ENCODE results near the gene HCAR3.
"Not testable (repeated sequence)": the region's sequence is repeated elsewhere in the genome, so short reads cannot be mapped to it uniquely, and the experiment has no call there.

The HCAR3 gene

DNA sequence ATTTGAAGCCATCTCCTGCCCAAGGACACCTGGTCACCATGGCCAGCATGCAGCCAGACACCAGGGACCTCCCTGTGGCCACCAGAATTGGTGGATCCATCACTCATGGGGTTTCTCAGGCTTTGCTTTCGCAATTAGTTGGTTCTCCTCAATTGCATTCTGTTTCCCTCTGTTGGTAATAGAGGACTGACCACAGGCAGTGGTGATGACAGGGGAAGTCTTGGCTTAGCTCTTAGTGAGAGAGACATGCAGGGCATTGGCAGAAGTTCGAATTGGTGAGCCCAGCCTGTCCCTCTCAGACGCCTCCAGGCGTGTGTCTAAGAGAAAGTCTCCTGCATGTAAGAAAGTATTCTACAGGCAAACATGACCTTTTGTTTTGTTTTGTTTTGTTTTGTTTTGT is 34.8 kb downstream of the HCAR3 start:
- ChIA-PET POLR2A (no interaction called here), CTCF (no interaction called here)
- DNase-seq (ENCODE audit: extremely low spot score) = no peak
- TF ChIP-seq ARNT (IDR thresholded peaks at IDR 0.05) (no peak), TARDBP (IDR thresholded peaks at IDR 0.05) (no peak), SP1 (IDR thresholded peaks at IDR 0.05) (no peak), FOXM1 (IDR thresholded peaks at IDR 0.05; ENCODE audit: borderline replicate concordance) (no peak), ELF4 (IDR thresholded peaks at IDR 0.05) (no peak), HDGF (IDR thresholded peaks at IDR 0.05; ENCODE audit: borderline replicate concordance) (no peak), L3MBTL2 (conservative IDR thresholded peaks at IDR 0.05) (no peak), BHLHE40 (IDR thresholded peaks at IDR 0.05; ENCODE audit: borderline replicate concordance) (no peak), LEF1 (IDR thresholded peaks at IDR 0.05; ENCODE audit: borderline replicate concordance) (no peak), FOXK2 (IDR thresholded peaks at IDR 0.05) (no peak), CTBP1 (IDR thresholded peaks at IDR 0.05; ENCODE audit: borderline replicate concordance) (no peak), ZNF384 (IDR thresholded peaks at IDR 0.05) (no peak), SUZ12 (IDR thresholded peaks at IDR 0.05) (no peak)
- TF ChIP-seq, protein P1, sequence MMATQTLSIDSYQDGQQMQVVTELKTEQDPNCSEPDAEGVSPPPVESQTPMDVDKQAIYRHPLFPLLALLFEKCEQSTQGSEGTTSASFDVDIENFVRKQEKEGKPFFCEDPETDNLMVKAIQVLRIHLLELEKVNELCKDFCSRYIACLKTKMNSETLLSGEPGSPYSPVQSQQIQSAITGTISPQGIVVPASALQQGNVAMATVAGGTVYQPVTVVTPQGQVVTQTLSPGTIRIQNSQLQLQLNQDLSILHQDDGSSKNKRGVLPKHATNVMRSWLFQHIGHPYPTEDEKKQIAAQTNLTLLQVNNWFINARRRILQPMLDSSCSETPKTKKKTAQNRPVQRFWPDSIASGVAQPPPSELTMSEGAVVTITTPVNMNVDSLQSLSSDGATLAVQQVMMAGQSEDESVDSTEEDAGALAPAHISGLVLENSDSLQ (IDR thresholded peaks at IDR 0.05) = no peak

- POLR2A ChIA-PET; CTCF ChIA-PET; DNase-seq (ENCODE audit: extremely low spot score): not testable (repeated sequence)
These were observed 35.6 kb downstream of the HCAR3 start for GRCh38 chr12:122680989-122681388.

DNA sequence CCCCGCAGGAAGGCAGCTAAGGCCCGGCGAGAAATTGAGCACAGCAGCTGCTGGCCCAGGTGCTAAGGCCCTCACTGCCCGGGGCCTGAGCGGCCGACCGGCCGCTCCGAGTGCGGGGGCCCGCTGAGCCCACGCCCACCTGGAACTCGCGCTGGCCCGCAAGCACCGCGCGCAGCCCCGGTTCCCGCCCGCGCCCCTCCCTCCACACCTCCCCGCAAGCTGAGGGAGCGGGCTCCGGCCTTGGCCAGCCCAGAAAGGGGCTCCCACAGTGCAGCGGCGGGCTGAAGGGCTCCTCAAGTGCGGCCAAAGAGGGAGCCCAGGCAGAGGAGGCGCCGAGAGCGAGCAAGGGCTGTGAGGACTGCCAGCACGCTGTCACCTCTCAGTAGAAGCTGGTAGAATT is 39.8 kb downstream of the HCAR3 start:
- POLR2A ChIA-PET; DNase-seq (ENCODE audit: extremely low spot score): not testable (repeated sequence)
- CTCF ChIA-PET = interaction anchor here (0.6 kb wide), 1 partner anchor 11 kb away, joined by 3 read pairs; no protein-coding TSS in a partner anchor

DNA sequence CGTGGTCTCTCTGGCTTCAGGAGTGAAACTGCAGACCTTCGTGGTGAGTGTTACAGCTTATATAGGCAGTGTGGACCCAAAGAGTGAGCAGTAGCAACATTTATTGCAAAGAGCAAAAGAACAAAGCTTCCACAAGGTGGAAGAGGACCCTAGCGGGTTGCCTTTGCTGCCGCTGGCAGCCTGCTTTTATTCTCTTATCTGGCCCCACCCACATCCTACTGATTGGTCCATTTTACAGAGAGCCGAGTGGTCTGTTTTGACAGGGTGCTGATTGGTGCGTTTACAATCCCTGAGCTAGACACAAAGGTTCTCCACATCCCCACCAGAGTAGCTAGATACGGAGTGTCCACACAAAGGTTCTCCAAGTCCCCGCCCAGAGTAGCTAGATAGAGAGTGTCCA is 40.6 kb downstream of the HCAR3 start:
- POLR2A ChIA-PET; CTCF ChIA-PET; DNase-seq (ENCODE audit: extremely low spot score): not testable (repeated sequence)

DNA sequence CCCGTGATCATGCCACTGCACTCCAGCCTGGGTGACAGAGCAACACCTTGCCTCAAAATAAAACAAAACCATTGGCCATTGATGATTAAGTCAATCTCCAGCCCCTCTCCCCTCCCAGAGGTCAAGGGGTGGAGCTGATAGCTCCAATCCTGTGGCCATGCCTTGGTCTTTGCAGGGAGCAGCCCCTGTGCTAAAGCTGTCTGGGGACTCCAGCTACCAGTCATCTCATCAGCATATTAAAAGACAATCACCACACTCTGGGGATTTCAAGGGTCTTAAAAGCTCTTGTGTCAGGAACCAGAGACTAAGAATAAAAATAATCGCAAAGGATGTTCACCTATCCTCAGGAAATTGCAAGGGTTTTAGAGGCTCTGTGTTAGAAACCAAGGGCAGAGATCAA is 44.1 kb downstream of the HCAR3 start:
- POLR2A ChIA-PET = no interaction called here
- TF ChIP-seq CTBP1 (IDR thresholded peaks at IDR 0.05; ENCODE audit: borderline replicate concordance) (no peak), SP1 (IDR thresholded peaks at IDR 0.05) (no peak)
- TF ChIP-seq, protein P1 (IDR thresholded peaks at IDR 0.05) = no peak
- no peak for DNase-seq (ENCODE audit: extremely low spot score)
- CTCF ChIA-PET = no interaction called here

- DNase-seq (ENCODE audit: extremely low spot score) = no peak
- ChIA-PET CTCF (no interaction called here), POLR2A (no interaction called here)
- TF ChIP-seq BHLHE40 (IDR thresholded peaks at IDR 0.05; ENCODE audit: borderline replicate concordance) (no peak), L3MBTL2 (conservative IDR thresholded peaks at IDR 0.05) (no peak), LEF1 (IDR thresholded peaks at IDR 0.05; ENCODE audit: borderline replicate concordance) (no peak), CTBP1 (IDR thresholded peaks at IDR 0.05; ENCODE audit: borderline replicate concordance) (no peak), FOXK2 (IDR thresholded peaks at IDR 0.05) (no peak), FOXM1 (IDR thresholded peaks at IDR 0.05; ENCODE audit: borderline replicate concordance) (no peak), ARNT (IDR thresholded peaks at IDR 0.05) (no peak), NFRKB (IDR thresholded peaks at IDR 0.05) (no peak), HDGF (IDR thresholded peaks at IDR 0.05; ENCODE audit: borderline replicate concordance) (no peak), SP1 (IDR thresholded peaks at IDR 0.05) (no peak)
- TF ChIP-seq, protein P1 (IDR thresholded peaks at IDR 0.05) = no peak
These were observed 47.1 kb downstream of the HCAR3 start for GRCh38 chr12:122669397-122670070.

GRCh38 chr12:122668268-122668667 is 48.3 kb downstream of the HCAR3 start:
- no peak for DNase-seq (ENCODE audit: extremely low spot score)
- CTCF ChIA-PET = no interaction called here
- TF ChIP-seq SP1 (IDR thresholded peaks at IDR 0.05) (no peak), FOXK2 (IDR thresholded peaks at IDR 0.05) (no peak), ZNF384 (IDR thresholded peaks at IDR 0.05) (no peak), LEF1 (IDR thresholded peaks at IDR 0.05; ENCODE audit: borderline replicate concordance) (no peak), ELF4 (IDR thresholded peaks at IDR 0.05) (no peak), CTBP1 (IDR thresholded peaks at IDR 0.05; ENCODE audit: borderline replicate concordance) (no peak), TARDBP (IDR thresholded peaks at IDR 0.05) (no peak), NFRKB (IDR thresholded peaks at IDR 0.05) (no peak), HDGF (IDR thresholded peaks at IDR 0.05; ENCODE audit: borderline replicate concordance) (no peak), L3MBTL2 (conservative IDR thresholded peaks at IDR 0.05) (no peak)
- TF ChIP-seq, protein P1 (IDR thresholded peaks at IDR 0.05) = no peak
- POLR2A ChIA-PET = no interaction called here
